Smooth muscle cell (in vitro differentiated cells): Measurements from ENCODE around the gene CAVIN1. TPM values are rescaled to one million over a fixed set of nuclear protein-coding genes. Genes with fewer than 3 reads are reported as not detected.
A peak's percentile ranks its signal among the peaks of the same experiment; 100 is the strongest.

Experiments
- DNase-seq: peaks from one replicate; lab custom pipeline; 2025; ENCODE audit not compliant: unreplicated experiment; lab: John Stamatoyannopoulos, UW
- H2AFZ ChIP-seq: fragments of 200-600 bp; sonication (generic); 2 replicates; pipeline ENCODE4 v1.6.0; 2016; ENCODE audit warnings: antibody characterized with exemption, low read depth, mild to moderate bottlenecking
- H3F3A ChIP-seq: fragments of 200-600 bp; sonication (generic); 2 replicates; pipeline ENCODE4 v1.6.0; 2017; ENCODE audit warnings: antibody characterized with exemption, low read depth
- H3K27ac ChIP-seq: fragments of 200-600 bp; sonication (generic); 2 replicates; pipeline ENCODE4 v1.5.1; 2016; ENCODE audit warnings: low read depth, mild to moderate bottlenecking
- H3K27me3 ChIP-seq: fragments of 200-600 bp; sonication (generic); 2 replicates; pipeline ENCODE4 v1.6.1; 2016; ENCODE audit warnings: low read depth, mild to moderate bottlenecking
- H3K36me3 ChIP-seq: fragments of 200-600 bp; sonication (generic); 2 replicates; pipeline ENCODE4 v1.5.1; 2016; ENCODE audit warnings: low read depth
- H3K4me1 ChIP-seq: fragments of 200-600 bp; sonication (generic); 2 replicates; pipeline ENCODE4 v1.5.1; 2016; ENCODE audit warnings: low read depth
- H3K4me2 ChIP-seq: fragments of 200-600 bp; sonication (generic); 2 replicates; pipeline ENCODE4 v1.6.0; 2016; ENCODE audit warnings: mild to moderate bottlenecking
- H3K4me3 ChIP-seq: fragments of 200-600 bp; sonication (generic); 2 replicates; pipeline ENCODE4 v1.5.1; 2016; ENCODE audit warnings: mild to moderate bottlenecking
- H3K79me2 ChIP-seq: fragments of 200-600 bp; sonication (generic); 2 replicates; pipeline ENCODE4 v1.6.0; 2016; ENCODE audit warnings: low read depth, mild to moderate bottlenecking
- H3K9ac ChIP-seq: fragments of 200-600 bp; sonication (generic); 2 replicates; pipeline ENCODE4 v1.6.0; 2016; ENCODE audit warnings: low read depth
- H3K9me3 ChIP-seq: fragments of 200-600 bp; sonication (generic); replicated peaks from 2 replicates; pipeline ENCODE4 v1.5.1; 2016; ENCODE audit warnings: low read depth
- H4K20me1 ChIP-seq: fragments of 200-600 bp; sonication (generic); 2 replicates; pipeline ENCODE4 v1.6.0; 2016; ENCODE audit warnings: low read depth
- CTCF ChIP-seq: fragments of 200-600 bp; sonication (generic); IDR thresholded peaks from 2 replicates; pipeline ENCODE4 v1.5.1; 2017; ENCODE audit warnings: borderline replicate concordance, mild to moderate bottlenecking, antibody characterized with exemption; ENCODE audit not compliant: insufficient read depth, poor library complexity, severe bottlenecking
- WGBS: methylation state at CpG from one replicate; pipeline ENCODE4 v1.1.7; 2016; ENCODE audit warnings: low lambda C conversion rate; 5-methylcytosine and 5-hydroxymethylcytosine counted together
- polyA plus RNA-seq: library from polyadenylated mRNA; unstranded; fragments of >200 nt; fragmentation: Nextera tagmentation; extraction: Ambion mirVana; gene quantifications from 2 replicates; pipeline ENCODE4 v1.2.1, GENCODE V29; 2016
- total RNA-seq: library from RNA; depleted of rRNA; stranded (reverse); fragments of >200 nt; gene quantifications from 2 replicates; pipeline ENCODE4 v1.2.3, GENCODE V29; 2014

The CAVIN1 gene
- total and polyA plus RNA-seq, 2 experiments from 2014 or later, result 116 to 255 TPM

- Histone ChIP-seq H3K4me2 (no peak overlapping the region), H3K27ac (no peak overlapping the region), H3K79me2 (no peaks in the 10 kb centered on the region)
Measured at GRCh38 chr17:42431758-42432161, 8.7 kb upstream of the CAVIN1 start.

DNA sequence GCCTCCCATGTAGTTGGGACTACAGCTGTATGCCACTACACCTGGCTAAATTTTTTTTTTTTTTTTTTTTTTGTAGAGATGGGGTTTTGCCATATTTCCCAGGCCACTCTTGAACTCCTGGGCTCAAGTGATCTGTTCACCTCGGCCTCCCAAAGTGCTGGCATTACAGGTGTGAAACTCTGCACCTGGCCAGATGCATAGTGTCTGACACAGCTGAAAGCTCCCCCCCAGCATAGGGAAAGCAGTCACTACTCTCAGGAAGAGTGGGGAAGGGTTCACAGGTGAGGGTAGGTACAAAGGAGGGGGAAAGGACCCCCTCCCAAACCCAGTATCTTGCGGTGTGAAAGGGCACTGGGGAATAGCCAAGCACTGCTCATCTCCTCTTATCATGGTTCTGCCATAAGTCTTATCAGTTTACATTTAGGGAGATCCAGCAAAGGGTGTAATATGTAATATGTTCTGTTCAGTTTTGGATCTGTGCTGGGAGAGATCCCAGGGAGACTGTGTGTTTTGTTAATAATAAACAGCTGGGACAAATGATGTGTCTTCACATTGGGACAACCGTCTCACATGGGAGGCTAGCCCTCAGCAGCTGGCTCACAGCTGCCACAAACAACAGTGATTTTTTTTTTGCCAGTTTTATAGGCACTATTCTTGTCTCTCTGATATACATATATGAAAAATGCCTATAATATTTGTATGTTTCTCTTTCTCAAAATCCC is 6.8 kb upstream of the CAVIN1 start:
- no peaks in the 10 kb centered on the region for H4K20me1 ChIP-seq
- peaks cover 4% of the 10 kb centered on the region for H3F3A ChIP-seq
- H3K79me2 ChIP-seq, result no peaks in the 10 kb centered on the region
- H3K4me2 ChIP-seq, result no peak overlapping the region
- TF ChIP-seq CTCF, result no peak
- H2AFZ ChIP-seq, result no peak overlapping the region
- no peak overlapping the region for H3K4me3 ChIP-seq
- no peaks in the 10 kb centered on the region for H3K27me3 ChIP-seq
- WGBS, result 71% methylated on average over 3 of the region's 3 CpGs
- no peak overlapping the region for H3K9ac ChIP-seq
- H3K9me3 ChIP-seq, result no peaks in the 10 kb centered on the region
- no peaks in the 10 kb centered on the region for H3K4me1 ChIP-seq
- no peaks in the 10 kb centered on the region for H3K36me3 ChIP-seq
- no peak for DNase-seq
- no peak overlapping the region for H3K27ac ChIP-seq

More at GRCh38 chr17:42431758-42432161, 8.7 kb upstream of the CAVIN1 start:
- Histone ChIP-seq H3K9ac (no peak overlapping the region), H3K4me3 (no peak overlapping the region), H3K9me3 (no peaks in the 10 kb centered on the region), H3K27me3 (no peaks in the 10 kb centered on the region), H3F3A (peaks cover 9% of the 10 kb centered on the region), H3K36me3 (no peaks in the 10 kb centered on the region), H3K4me1 (no peaks in the 10 kb centered on the region), H4K20me1 (no peaks in the 10 kb centered on the region), H2AFZ (no peak overlapping the region)
- 43% methylated on average over 3 of the region's 3 CpGs for WGBS
- TF ChIP-seq CTCF, result no peak
- DNase-seq, result no peak

DNA sequence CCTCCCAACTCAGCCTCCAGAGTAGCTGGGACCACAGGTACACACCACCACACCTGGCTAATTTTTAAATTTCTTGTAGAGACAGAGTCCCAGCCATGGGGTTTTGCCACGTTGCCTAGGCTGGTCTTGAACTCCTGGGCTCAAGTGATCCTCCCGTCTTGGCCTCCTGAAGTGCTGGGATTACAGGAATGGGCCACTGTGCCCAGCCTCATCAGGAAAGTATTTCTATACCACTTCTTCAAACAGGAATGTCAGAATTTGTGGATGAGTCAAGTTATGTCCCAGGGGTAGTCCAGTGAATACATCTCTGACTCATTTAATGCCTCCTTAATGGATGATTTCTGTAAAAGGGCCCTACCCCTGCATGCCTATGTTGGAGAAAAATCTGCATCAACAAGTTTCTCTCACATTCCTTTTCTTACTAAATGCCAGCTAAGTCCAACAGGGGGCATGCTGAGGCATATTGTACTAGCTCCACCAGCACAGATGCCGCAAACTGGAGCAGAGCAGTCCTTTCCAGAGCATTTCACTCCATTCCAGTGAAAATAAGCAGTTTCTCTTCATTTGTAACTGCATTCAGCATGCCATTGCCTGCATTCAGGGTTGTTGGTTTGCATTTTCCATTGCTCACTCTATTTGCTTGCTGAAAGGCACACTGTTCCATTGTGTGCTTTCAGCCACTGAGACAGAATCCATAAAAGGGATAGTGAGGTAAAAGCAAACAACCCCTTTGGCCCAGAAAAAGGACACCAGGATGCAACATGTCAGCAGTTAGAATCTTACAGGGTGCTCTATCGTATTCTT is 5.3 kb upstream of the CAVIN1 start:
- no peak for DNase-seq
- no peaks in the 10 kb centered on the region for H3K79me2 ChIP-seq
- peak; percentile 68 for TF ChIP-seq CTCF
- H3K36me3 ChIP-seq, result no peaks in the 10 kb centered on the region
- no peaks in the 10 kb centered on the region for H4K20me1 ChIP-seq
- H3K4me1 ChIP-seq, result peaks cover 4% of the 10 kb centered on the region
- WGBS, result 50% methylated on average over 4 of the region's 4 CpGs
- H3K9ac ChIP-seq, result no peak overlapping the region
- peak overlapping the region; percentile 75 for H3K27ac ChIP-seq
- no peak overlapping the region for H3K4me2 ChIP-seq
- H3K4me3 ChIP-seq, result no peak overlapping the region
- H3K9me3 ChIP-seq, result no peaks in the 10 kb centered on the region
- no peak overlapping the region for H2AFZ ChIP-seq
- no peaks in the 10 kb centered on the region for H3K27me3 ChIP-seq
- peaks cover 4% of the 10 kb centered on the region for H3F3A ChIP-seq
